GM03348 (cell line): ENCODE results near the gene MRPL40.
"Not testable (repeated sequence)": the region's sequence is repeated elsewhere in the genome, so short reads cannot be mapped to it uniquely, and the experiment has no call there.

Experiments
- DNase-seq: peaks from one replicate; pipeline ENCODE4 v3.0.0; 2012; ENCODE audit warnings: low spot score

The MRPL40 gene

GRCh38 chr22:19442166-19442565 lies 9.8 kb downstream of the MRPL40 start:
- no peak for DNase-seq

DNA sequence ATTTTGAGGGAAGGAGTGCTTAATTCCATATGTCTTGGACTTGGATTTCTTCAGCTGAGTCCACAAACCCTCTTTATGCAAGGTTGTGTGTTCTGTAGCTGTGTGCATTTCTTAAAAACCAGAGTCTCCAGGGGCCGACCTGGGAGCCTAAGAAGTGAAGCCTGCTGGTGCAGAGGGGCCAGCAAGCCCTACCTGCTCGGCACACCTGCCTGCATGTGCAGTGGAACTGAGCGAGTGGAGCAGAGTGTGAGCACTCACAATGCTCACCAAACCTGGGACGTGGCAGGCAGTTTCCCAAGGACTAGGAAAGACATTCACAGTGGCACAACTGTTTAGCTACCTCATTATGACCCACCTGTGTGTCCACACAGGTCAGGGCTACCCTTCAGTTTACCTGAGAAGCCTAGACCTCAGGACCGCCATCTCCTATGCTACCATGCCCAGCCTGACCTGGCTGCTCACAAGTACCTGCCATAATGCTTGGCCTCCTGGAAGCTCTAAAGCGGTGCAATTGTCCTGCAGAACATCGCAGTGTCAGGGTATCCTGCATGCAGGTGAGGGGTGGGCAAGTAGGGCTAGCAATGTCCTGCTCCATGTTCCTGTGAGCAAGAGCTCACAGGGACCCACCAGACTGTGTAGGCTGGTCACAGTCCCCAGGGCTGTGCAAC lies 11.3 kb downstream of the MRPL40 start:
- DNase-seq = no peak

- DNase-seq = not testable (repeated sequence)
Observed at GRCh38 chr22:19445279-19445982, 13.1 kb downstream of the MRPL40 start.

DNA sequence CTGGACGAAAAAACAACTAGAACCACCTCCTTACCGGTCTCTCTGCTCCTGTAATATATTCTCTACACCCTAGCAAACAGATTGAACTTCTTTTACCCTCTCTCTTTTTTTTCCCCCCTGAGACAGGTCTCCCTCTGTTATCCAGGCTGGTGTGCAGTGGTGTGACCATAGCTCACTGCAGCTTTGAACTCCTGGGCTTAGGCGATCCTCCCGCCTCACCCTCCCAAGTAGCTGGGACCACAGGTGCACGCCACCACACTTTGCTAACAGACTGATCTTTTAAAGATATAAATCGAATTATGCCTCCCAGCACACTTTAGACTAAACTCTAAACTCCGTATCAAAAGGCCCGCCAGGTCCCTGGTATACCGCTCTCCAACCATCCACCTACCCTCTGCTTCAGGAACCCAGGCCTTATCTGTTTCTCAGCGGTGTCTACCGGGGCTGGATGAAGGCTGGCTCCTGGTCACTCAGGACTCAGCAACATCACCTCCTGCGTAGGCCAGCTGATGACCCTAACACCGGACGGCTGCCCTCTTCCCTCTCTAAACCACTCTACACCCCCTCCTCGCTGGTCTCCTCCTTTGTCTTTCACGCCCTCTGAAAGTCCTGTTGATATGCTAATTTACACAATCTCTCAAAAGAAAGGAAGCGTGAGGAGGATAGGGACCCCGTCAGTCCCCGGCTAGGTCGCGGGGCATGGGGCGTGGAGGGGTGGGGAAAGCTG lies 14.4 kb downstream of the MRPL40 start:
- DNase-seq = no peak

DNA sequence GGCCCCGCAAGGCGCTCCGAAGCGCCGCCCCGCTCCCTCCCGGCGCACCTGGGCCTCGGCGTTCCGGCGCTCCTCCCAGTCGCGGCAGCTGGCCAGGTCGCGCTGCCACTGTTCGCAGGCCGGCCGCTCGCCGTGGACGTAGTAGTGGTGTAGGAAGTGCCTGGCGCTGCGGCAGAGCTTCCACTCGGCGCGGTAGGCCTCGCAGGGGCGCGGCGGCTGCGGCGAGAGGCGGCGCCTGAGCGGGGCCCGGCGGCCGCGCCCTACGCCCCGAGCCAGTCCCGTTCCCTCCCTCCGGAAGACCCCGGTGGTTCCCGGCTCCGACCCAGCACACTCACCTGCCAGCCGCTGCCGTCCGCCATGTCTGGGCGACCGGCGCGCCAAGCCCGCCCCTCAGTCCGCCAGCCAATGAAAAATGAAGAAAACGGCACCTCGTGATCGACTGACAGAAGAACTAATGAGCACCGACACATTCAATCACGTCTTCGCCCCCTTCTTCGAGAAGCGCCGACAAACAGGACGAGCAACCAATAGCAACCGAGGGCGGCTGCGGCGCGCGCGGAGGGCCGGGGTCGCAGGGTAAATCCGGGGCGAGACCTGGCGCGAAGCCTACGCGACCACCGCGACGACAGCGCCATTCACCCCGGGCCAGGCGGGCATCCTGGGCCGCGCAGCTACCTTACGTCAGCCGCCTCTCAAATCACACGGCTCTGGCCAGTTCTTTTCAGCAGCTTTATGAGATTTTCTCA lies 15.2 kb downstream of the MRPL40 start, which contains the start of gene C22orf39:
Gene C22orf39 (minus strand): TSS at position 382 of the 746 bp plus-strand sequence. CDS start 23 bp downstream, at position 359.
- peak; percentile 98 for DNase-seq

GRCh38 chr22:19448076-19448607 lies 15.8 kb downstream of the MRPL40 start:
- peak; percentile 81 for DNase-seq

GRCh38 chr22:19448739-19449421 lies 16.5 kb downstream of the MRPL40 start:
- DNase-seq = no peak

DNA sequence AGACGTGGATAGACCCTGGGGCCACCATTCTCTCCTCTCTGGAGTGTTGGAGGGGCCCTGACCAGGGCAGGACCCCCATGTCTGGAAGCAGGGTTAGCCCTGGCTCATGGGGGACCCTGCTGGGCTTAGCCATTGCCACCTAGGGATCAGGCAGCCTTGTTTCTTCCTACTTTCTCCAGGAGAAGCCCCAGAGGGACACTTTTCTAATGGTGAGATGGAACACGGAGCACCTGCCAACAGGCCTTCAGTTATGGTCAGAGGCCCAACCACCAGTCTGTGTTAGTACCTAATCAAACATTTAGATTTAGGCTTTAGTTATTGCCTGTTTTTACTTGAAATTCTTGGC lies 17.1 kb downstream of the MRPL40 start:
- no peak for DNase-seq

DNA sequence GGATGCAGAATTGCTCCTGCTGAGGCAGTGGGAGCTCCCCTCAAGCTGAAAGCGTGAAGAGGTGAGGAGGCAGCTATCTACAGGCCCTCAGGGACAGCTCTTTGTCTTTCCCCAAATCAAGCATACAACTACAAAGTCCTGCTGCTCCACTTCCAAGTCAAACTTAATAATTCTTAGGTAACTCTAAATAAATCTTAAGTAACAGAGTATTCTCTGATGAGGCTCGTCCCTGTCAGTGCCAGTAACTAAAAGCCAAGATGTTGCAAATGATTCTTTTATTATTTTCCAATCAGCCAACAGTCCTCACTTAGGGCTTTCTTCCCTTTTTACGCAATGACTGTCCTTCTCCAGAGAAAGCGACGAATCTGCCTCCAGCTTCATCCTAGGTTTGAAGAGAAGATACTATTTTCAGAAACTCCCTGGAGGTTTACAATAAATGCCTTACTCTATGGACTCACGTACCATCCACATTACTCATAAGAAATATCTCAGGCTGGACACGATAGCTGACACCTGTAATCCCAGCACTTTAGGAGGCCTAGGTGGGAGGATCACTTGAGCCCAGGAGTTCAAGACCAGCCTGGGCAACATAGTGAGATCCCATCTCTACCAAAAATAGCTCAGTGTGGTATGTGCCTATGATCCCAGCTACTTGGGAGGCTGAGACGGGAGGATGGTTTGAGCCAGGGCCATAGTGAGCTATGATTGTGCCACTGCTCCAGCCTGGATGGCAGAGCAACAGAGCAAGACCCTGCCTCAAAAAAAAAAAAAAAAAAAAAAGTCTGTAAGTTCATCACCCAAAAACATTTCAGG lies 18.2 kb downstream of the MRPL40 start:
- DNase-seq = no peak

GRCh38 chr22:19451570-19451969 lies 19.2 kb downstream of the MRPL40 start:
- no peak for DNase-seq

GRCh38 chr22:19453718-19454117 lies 21.4 kb downstream of the MRPL40 start:
- no peak for DNase-seq

DNA sequence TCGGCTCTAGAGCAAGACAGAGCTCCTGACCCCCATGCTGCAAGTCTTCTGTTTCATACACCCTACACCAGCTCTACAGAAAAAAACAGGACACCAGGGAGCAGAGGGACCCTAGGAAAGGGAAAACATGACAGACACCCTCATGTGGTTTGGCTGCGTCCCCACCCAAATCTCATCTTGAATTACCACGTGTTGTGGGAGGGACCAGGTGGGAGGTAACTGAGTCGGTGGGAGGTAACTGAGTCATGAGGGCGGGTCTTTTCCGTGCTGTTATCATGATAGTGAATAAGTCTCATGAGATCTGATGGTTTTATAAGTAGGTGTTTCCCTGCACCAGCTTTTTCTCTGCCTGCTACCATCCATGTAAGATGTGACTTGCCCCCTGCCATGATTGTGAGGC lies 21.8 kb downstream of the MRPL40 start:
- no peak for DNase-seq

- no peak for DNase-seq
Observed at GRCh38 chr22:19455033-19455432, 22.7 kb downstream of the MRPL40 start.

DNA sequence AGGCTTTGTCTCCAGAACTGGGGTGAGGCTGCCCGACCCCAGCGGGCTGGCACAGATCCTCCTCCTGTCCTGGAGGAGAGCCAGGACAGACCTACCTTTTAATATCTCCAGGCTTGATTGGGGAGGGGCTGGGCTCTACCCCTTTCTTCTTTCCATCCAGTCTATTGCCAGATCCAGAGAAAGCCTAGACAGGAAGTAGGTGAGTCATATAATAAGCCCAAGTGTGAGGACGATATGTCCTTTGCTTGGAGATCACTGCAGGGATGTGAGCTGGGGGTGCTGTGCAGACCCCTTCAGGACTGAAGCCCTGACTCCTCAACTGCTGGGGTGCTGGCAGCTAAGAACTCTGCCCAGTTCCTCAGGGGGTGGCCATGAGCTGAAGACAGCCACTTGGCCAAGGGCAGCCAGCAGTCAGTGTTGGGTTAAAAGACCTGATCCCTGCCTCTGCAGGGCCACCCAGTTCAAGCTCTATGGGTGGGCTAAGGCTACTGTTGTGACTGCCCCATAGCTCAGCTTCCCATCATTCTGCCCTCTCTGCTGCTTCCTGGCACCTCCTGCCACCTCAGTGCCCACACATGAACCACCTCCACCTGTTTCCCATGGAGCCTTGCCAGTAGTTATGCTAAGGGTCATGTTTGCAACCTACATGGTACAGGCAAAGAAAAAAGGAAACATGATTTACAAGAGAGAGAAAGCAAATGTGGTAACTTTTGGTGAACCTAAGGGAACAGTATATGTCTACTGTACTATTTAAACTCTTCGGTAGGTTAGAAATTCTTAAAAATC lies 23.4 kb downstream of the MRPL40 start:
- no peak for DNase-seq

- no peak for DNase-seq
Observed at GRCh38 chr22:19456541-19456940, 24.2 kb downstream of the MRPL40 start.

- no peak for DNase-seq
Observed at GRCh38 chr22:19457828-19458428, 25.6 kb downstream of the MRPL40 start.

DNA sequence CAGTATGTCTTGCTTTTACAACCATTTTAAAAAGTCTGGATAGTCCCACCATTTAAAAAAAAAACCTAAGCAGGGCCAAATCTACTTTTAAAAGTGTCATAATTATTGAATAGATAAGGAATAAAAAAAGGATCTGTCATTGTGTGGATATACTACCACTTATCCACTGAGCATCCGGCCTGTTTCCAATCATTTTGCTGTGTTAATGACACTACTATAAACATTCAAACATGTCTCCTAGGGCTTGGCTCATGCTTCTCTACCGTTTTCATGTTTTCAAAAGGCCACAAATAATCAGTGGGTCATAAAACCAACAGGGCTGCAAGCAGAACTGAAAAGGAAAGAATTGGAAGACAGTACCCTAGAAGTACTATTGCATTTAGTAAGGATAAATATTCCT lies 27.7 kb downstream of the MRPL40 start:
- no peak for DNase-seq

GRCh38 chr22:19461506-19461905 lies 29.2 kb downstream of the MRPL40 start:
- DNase-seq = no peak

DNA sequence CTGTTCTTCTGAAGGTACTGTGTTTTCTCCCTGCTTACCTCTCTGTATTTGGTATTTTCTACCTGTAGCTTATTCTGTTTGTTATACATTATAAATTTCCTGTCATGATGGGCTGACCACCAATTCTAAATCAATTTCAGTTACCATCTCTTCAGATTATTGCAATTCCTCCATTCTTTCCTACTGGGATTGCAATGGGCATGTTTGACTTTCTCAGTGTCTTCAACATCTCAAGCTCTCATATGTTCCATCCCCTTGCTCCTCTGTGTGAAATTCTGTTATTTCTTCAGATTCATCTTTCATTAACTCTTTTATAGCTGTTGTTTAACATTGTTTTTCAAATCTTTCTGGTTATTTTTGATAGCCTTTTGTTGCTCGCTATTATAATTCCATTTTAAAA lies 30.7 kb downstream of the MRPL40 start:
- no peak for DNase-seq
